HEK293T (cell line): ENCODE data around the gene ARHGAP30.

Source experiments
- ARNT ChIP-seq: fragments of 450-650 bp; IDR thresholded peaks from 2 replicates; pipeline ENCODE4 v1.6.1; 2017; ENCODE audit warnings: mild to moderate bottlenecking
- BHLHE40 ChIP-seq: fragments of 450-650 bp; IDR thresholded peaks from 2 replicates; pipeline ENCODE4 v1.6.1; 2016; ENCODE audit warnings: mild to moderate bottlenecking, moderate library complexity, borderline replicate concordance
- FOXM1 ChIP-seq: fragments of 450-650 bp; IDR thresholded peaks from 2 replicates; pipeline ENCODE4 v1.6.1; 2017; ENCODE audit warnings: mild to moderate bottlenecking, borderline replicate concordance
- SP1 ChIP-seq: fragments of 450-650 bp; IDR thresholded peaks from 2 replicates; pipeline ENCODE4 v1.6.1; 2017
- SUZ12 ChIP-seq: fragments of 450-650 bp; IDR thresholded peaks from 2 replicates; pipeline ENCODE4 v1.6.1; 2016; ENCODE audit warnings: mild to moderate bottlenecking

- TF ChIP-seq SUZ12 (no peak), ARNT (no peak), SP1 (no peak), BHLHE40 (no peak), FOXM1 (no peak)
These were observed 11.0 kb upstream of the ARHGAP30 start for GRCh38 chr1:161080441-161081405.
